ENCODE results near the gene TBC1D12.

DNA sequence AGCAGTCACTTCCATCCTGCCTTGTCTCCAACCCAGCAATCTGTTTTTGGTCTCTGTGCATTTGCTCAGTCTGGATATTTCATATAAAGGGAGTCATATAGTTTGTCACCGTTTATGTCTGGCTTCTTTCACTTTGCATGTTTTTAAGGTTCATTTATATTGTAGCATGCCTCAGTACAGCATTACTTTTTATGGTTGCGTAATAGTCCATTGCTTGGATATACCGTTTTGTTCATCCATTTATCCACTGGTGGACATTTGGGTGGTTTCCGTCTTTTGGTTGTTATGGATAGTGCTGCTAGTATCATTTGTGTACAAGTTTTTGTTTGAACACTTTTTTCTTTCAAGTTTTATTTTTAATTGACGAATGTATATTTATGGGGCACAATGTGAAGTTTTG, 18.2 kb downstream of the TBC1D12 start:
- TF ChIP-seq POLR2A (IDR thresholded peaks at IDR 0.05) = no peak
- TF ChIP-seq CTCF (IDR thresholded peaks at IDR 0.05) = no peak

All from prostate gland (tissue), 2 donors.